Lower leg skin (tissue), 4 donors: ENCODE measurements around the gene PRIM2. TPM values are rescaled to one million over a fixed set of nuclear protein-coding genes. Genes with fewer than 3 reads are reported as not detected.
"Not testable (repeated sequence)": the region's sequence is repeated elsewhere in the genome, so short reads cannot be mapped to it uniquely, and the experiment has no call there.

ENCODE experiments used
- DNase-seq, 2 donors: peaks; one replicate each; pipeline ENCODE4 v3.0.0-alpha.2; 2019; ENCODE audit warnings: low spot score in 2 of 2
- H3K4me3 ChIP-seq: fragments of 200-600 bp; sonication (generic); 2 replicates; pipeline ENCODE4 v1.5.1; 2017; ENCODE audit warnings: mild to moderate bottlenecking, low read depth; ENCODE audit not compliant: poor library complexity, severe bottlenecking
- POLR2A ChIP-seq, 2 donors: fragments of 450-650 bp; IDR thresholded peaks; one replicate each; pipeline ENCODE4 v1.6.1; 2016 to 2017; ENCODE audit warnings: antibody characterized with exemption in 2 of 2, mild to moderate bottlenecking in 1 of 2, moderate library complexity in 1 of 2
- WGBS, 2 donors: methylation state at CpG; one replicate each; pipeline ENCODE4 v1.1.5; 2018; 5-methylcytosine and 5-hydroxymethylcytosine counted together
- intact Hi-C: fragments of 100-400 bp; cut with DNase I; formaldehyde crosslinking; loops from one replicate; pipeline ENCODE4 v1.15.0; 2023; ENCODE audit warnings: low total_unique reads
- total RNA-seq, 4 donors: library from RNA; depleted of rRNA; stranded (reverse); fragments of >200 nt; gene quantifications; one replicate each; pipeline ENCODE4 v1.1.0, GENCODE V29; 2016
- TF ChIP-seq, protein P1 (sequence below), 3 donors: fragments of 450-650 bp; IDR thresholded peaks; one replicate each; pipeline ENCODE4 v1.5.1; 2016; ENCODE audit warnings: antibody characterized with exemption in 3 of 3, mild to moderate bottlenecking in 3 of 3, moderate library complexity in 2 of 3

The PRIM2 gene
- total RNA-seq, 4 donors from 2014 or later, result 6.4 to 9.7 (median 6.7) TPM

DNA sequence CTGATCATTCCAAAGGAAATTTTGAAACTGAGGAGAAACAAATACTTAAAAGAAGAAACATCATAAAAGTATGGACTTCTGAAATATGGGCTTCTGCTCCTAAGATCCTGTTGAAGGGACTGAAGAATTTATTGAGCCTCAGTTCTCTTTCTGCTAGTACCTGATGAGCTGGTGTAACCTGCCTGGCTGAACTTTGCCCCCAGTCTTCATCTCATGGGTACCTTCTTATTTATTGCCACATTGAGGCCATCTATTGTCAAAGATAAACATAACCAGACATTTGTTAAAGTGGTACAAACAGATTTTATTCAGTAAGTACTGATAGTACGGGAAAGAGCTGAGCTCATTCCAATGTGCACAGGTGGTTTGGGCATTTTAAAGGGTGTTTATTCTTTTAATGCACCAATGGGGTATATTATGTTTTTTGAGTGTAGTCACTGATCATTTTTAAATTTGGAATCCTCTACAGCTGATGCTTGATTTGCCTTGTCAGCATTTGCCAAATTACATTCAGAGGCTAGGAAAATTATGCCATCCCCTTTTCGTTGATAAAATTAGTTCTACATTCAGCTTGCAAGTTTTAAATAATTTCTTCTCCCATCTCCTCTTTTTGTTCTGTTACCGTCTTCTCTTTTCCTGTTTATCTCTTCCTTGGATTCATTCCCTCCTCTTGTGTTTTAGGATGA, 118.2 kb downstream of the PRIM2 start:
- intact Hi-C loops, result loop anchor here (5.0 kb wide), 1 partner anchor 798 kb away; no protein-coding TSS in a partner anchor
- DNase-seq, result no peak

DNA sequence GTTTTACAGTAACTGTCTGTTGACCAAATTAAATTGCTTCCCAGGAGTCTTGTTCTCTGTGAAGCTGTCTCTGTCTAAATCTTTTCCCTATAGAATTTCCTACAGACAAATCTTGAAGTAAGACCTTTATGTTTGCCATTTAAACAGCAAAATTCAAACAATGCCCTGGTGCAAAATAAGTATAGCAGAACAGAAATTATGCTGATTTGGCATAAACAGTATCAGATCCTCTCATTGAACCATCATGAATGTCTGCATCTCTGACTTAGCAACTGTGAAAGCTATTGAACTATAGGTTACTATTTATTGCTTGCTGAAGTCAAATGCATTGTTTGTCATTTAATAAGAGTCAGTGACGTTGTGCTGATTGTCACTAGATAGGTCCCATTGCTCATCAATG, 123.3 kb downstream of the PRIM2 start:
- H3K4me3 ChIP-seq, intact Hi-C loops, DNase-seq: not testable (repeated sequence)
- 88 to 93% methylated on average over 1 of the region's 1 CpG for WGBS, 2 donors

More for the DNA sequence above, 118.2 kb downstream of the PRIM2 start:
- H3K4me3 ChIP-seq, result no peak overlapping the region
- TF ChIP-seq, protein P1, sequence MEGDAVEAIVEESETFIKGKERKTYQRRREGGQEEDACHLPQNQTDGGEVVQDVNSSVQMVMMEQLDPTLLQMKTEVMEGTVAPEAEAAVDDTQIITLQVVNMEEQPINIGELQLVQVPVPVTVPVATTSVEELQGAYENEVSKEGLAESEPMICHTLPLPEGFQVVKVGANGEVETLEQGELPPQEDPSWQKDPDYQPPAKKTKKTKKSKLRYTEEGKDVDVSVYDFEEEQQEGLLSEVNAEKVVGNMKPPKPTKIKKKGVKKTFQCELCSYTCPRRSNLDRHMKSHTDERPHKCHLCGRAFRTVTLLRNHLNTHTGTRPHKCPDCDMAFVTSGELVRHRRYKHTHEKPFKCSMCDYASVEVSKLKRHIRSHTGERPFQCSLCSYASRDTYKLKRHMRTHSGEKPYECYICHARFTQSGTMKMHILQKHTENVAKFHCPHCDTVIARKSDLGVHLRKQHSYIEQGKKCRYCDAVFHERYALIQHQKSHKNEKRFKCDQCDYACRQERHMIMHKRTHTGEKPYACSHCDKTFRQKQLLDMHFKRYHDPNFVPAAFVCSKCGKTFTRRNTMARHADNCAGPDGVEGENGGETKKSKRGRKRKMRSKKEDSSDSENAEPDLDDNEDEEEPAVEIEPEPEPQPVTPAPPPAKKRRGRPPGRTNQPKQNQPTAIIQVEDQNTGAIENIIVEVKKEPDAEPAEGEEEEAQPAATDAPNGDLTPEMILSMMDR (IDR thresholded peaks at IDR 0.05), result no peak
- no peak for TF ChIP-seq POLR2A (IDR thresholded peaks at IDR 0.05)
- WGBS, 2 donors, result 82 to 87% methylated on average over 3 of the region's 3 CpGs

DNA sequence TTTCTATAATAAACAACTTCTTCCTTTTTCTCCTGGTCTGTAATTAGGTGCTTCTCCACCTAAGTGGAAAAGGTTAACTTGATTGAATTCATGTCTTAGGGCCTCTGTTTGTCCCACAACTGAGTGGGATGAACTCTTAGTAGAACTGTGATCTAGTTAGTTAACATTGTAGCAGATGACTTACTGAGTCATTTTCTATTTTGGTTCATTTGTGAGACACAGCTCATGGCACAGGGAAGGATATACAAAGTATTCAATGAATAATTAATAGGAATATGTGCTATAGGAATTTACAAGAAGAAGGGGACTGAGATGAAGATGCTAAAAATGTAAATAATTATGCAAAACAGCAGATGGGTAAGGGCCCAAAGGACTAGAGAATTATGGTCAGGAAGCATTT, 124.7 kb downstream of the PRIM2 start:
- H3K4me3 ChIP-seq, intact Hi-C loops: not testable (repeated sequence)

DNA sequence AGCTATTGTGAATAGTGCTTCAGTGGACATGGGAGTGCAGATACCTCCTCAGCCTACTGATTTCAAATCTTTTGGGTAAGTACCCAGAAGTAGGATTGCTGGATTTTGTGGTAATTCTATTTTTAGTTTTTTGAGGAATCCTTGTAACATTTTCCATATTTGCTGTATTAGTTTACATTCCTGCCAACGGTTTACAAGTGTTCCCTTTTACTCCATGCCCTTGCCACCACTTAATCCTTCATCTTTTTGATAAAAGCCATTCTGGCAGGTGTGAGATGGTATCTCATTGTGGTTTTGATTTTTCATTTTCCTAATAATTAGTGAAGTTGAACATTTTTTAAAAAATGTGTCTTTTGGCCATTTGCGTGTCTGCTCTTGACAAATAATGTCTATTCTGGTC, 125.8 kb downstream of the PRIM2 start:
- H3K4me3 ChIP-seq, intact Hi-C loops, DNase-seq: not testable (repeated sequence)
- 80 to 81% methylated on average over 2 of the region's 2 CpGs for WGBS, 2 donors

More for the DNA sequence above, 124.7 kb downstream of the PRIM2 start:
- not testable (repeated sequence) for DNase-seq

DNA sequence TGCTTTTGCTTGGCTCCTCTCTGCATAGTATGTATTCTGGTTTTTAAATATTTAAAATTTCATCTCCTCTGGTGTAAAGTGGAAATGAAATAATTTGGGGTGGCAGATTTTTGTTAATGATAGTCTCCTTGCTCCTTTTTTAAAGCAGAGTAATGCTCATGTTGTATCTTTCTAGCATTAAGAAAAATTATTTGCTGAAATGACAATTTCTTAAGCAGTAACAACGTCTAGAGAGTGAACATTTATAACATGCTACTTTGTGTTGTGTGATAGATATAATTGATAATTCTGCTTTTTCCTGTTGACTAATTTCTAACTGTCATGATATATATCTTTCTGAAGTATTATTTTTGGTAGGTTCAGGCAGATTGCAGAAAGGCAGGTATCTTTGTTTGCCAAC, 127.4 kb downstream of the PRIM2 start:
- 74 to 84% methylated on average over 1 of the region's 1 CpG for WGBS, 2 donors
- H3K4me3 ChIP-seq, intact Hi-C loops, DNase-seq: not testable (repeated sequence)

DNA sequence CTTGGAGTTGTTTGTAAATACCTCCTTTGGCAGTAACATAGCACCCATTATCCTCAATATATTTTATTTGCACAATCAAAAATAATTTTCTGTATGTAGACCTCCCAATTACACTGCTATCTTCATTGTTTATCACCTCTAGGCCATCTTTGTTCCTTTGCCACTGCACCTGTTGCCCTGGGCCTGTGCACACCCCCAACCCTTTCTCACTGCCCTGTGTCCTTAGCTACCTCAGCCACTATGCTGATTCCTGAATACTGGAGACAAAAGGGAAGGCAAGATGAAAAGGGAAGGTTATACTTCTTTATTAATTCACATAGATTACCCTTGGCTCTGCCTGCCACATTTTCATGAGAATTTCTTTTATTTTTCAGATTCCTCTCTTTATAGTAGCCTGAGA, 127.9 kb downstream of the PRIM2 start:
- H3K4me3 ChIP-seq, intact Hi-C loops: not testable (repeated sequence)

DNA sequence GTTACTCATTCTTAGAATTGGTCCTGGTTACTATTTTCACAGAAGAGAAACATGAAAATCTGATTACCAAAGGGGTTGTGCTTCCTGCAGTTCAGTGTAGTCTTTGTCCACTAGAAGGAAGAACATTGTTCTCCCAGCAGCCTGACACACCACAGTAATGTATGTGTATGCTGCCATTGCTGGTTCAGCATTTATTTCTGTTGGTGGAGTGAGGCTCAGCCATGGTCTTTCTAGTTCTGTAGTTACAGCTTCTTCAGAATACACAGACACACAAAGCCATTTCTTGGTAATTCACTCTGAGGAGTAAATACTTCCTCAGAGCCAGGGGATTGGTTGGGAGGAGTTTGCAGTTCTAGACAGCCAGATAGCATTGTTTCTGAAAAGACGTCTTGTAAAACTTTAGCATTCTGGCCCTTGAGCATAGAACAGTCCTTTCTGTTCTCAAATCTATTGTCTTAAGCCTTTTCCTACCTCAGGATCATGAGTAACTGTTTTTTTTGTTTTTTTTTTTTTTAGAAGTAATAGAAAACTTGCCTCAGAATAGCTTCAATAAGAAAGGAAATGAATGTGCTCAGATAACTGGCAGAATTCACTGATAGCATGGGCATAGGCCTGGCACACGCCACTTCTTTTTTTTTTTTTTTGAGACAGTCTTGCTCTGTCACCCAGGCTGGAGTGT, 128.5 kb downstream of the PRIM2 start:
- intact Hi-C loops, H3K4me3 ChIP-seq, DNase-seq: not testable (repeated sequence)
- WGBS, 2 donors, result 74 to 85% methylated on average over 2 of the region's 2 CpGs

More for the DNA sequence above, 127.9 kb downstream of the PRIM2 start:
- not testable (repeated sequence) for DNase-seq

DNA sequence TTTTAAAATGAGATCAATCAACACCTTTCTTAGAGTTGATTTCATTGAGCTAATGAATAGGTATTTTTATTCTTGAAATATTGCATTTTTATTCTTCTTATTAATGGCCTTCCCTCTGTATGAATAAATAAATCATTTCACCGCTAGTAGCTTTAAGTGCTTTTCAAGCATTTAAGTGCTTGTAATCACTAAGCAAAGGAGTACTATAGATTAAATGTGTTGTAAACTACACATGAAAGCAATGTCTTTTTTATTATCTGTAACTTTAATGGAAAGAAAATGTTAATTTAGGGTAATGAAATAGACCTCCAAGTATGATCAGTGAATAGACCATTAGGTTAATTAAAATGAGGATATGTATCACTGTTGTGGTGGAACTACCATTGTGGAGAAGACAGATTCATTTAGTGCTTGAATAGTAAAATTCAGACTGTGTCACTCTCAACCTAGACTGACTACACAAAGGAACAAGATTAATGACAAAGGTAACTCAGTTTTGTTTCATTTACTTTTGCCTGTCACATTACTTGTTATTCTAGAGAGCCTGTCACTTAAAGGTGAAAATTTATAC, 132.2 kb downstream of the PRIM2 start:
- H3K4me3 ChIP-seq, intact Hi-C loops, DNase-seq: not testable (repeated sequence)
- WGBS, 2 donors, result 100% methylated on average over 1 of the region's 1 CpG

DNA sequence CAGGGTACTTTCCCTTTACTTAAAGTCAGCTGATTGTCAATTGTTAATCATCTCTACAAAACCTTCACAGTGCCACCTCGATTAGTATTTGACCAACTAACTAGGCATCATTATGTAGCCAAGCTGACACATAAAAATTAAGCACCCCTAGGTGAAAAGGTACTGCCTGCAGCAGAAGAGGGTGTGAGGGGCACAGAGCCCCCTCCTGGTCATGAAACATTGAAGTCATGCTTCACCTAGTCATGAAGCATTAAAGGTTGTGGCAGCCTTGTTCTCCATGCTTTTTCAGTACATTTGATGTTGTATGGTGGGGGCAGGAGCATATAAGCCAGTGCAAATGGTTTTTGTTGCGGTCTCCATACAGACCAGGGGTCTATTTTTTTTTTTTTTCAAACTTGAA, 142.4 kb downstream of the PRIM2 start:
- intact Hi-C loops, DNase-seq, H3K4me3 ChIP-seq: not testable (repeated sequence)
- 71 to 84% methylated on average over 2 of the region's 2 CpGs for WGBS, 2 donors

DNA sequence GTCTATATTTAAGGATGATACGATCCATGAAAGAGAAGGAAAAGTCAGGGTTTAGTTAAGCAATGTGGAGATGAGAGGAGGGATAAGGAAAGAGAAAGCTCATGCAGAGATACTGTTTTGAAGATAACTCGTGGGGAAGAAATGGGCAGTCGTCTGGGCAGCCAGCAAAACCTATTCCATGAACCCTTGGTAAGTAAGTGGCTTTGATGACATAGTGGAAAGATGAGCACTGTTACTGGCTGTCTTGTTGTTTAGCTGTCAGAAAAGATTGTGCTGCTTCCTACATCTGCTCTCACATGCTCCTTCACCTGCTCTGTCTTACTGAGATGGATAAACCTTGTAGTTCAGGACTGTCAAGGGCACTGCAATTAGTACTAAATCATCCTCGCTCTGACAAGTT, 143.6 kb downstream of the PRIM2 start:
- intact Hi-C loops, H3K4me3 ChIP-seq, DNase-seq: not testable (repeated sequence)
- 54 to 58% methylated on average over 3 to 4 of the region's 4 CpGs for WGBS, 2 donors

DNA sequence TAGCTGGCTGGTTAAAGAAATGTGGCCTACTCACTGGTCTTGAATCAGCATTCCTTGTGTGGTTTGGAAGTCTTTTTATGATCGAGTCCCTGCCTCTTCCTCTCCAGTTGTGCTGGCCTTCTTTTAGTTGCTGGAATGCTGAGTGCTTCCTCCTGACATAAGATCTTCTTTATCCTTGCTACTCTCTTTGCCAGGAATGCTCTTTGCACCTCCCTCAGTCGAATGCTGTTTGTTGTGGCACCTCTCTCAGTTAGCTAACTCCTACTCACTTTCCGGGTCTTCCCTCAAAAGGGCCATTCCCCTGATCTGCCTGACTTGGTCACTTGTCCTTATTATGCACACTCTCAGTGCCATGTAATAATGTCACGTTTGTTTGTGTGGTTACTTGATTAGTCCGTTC, 146.4 kb downstream of the PRIM2 start:
- intact Hi-C loops, H3K4me3 ChIP-seq, DNase-seq: not testable (repeated sequence)
- 77 to 84% methylated on average over 5 of the region's 5 CpGs for WGBS, 2 donors

DNA sequence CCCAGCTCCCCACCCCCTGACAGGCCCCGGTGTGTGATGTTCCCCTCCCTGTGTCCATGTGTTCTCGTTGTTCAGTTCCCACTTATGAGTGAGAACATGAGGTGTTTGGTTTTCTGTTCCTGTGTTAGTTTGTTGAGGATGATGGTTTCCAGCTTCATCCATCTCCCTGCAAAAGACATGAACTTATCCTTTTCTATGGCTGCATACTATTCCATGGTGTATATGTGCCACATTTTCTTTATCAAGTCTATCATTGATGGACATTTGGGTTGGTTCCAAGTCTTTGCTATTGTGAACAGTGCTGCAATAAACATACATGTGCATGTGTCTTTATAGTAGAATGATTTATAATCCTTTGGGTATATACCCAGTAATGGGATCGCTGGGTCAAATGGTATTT, 148.5 kb downstream of the PRIM2 start:
- WGBS, 2 donors, result 97 to 99% methylated on average over 3 of the region's 3 CpGs
- intact Hi-C loops, H3K4me3 ChIP-seq, DNase-seq: not testable (repeated sequence)
